ENCODE measurements around the gene FAM131C. TPM values are rescaled to one million over a fixed set of nuclear protein-coding genes. Genes with fewer than 3 reads are reported as not detected.
"Not testable (repeated sequence)": the region's sequence is repeated elsewhere in the genome, so short reads cannot be mapped to it uniquely, and the experiment has no call there.

The FAM131C gene
- total RNA-seq, 2 donors from 2014 or later = not detected

- intact Hi-C loops (cut with DNase I, micrococcal nuclease) = loop anchor here in 1 of 2 donors (10.0 kb wide), 1 partner anchor 246 kb away; the partner anchor contains the start of gene UQCRHL
- ATAC-seq (no peak), DNase-seq (no peak)
These were observed 22.4 kb downstream of the FAM131C start for GRCh38 chr1:16051039-16051438.

- intact Hi-C loops (cut with DNase I, micrococcal nuclease) = loop anchor here in 1 of 2 donors (10.0 kb wide), 1 partner anchor 246 kb away; the partner anchor contains the start of gene UQCRHL
- ATAC-seq (no peak), DNase-seq (no peak)
These were observed 23.1 kb downstream of the FAM131C start for GRCh38 chr1:16050328-16050727.

- ATAC-seq (peak; percentile 64), DNase-seq (peak; percentile 50 to 60)
- intact Hi-C loops (cut with DNase I, micrococcal nuclease) = no loop called here
These were observed 24.8 kb downstream of the FAM131C start for GRCh38 chr1:16048573-16049189.

- ATAC-seq (no peak), DNase-seq (no peak)
- intact Hi-C loops (cut with DNase I, micrococcal nuclease) = no loop called here
These were observed 25.5 kb downstream of the FAM131C start for GRCh38 chr1:16047791-16048475.

GRCh38 chr1:16046842-16047241, 26.6 kb downstream of the FAM131C start:
- no peak for ATAC-seq
- DNase-seq = no peak
- intact Hi-C loops (cut with DNase I, micrococcal nuclease) = no loop called here

GRCh38 chr1:16043950-16044349, 29.5 kb downstream of the FAM131C start:
- intact Hi-C loops (cut with DNase I, micrococcal nuclease) = no loop called here
- DNase-seq = no peak
- no peak for ATAC-seq

- ATAC-seq (peak; percentile 86), DNase-seq (peak; percentile 42 to 43)
- intact Hi-C loops (cut with DNase I, micrococcal nuclease) = no loop called here
These were observed 29.9 kb downstream of the FAM131C start, which contains the start of gene CLCNKB for GRCh38 chr1:16043521-16043920. Gene CLCNKB, plus strand, starts transcription at chr1:16043782. Its CDS starts 711 bp downstream, at chr1:16044493.

GRCh38 chr1:16042654-16043053, 30.8 kb downstream of the FAM131C start:
- DNase-seq; intact Hi-C loops (cut with DNase I, micrococcal nuclease); ATAC-seq: not testable (repeated sequence)

- DNase-seq (no peak), ATAC-seq (no peak)
- intact Hi-C loops (cut with DNase I, micrococcal nuclease) = no loop called here
These were observed 31.4 kb downstream of the FAM131C start for GRCh38 chr1:16042096-16042495.

GRCh38 chr1:16041200-16041599, 32.3 kb downstream of the FAM131C start:
- ATAC-seq = no peak
- no peak for DNase-seq
- intact Hi-C loops (cut with DNase I, micrococcal nuclease) = no loop called here

GRCh38 chr1:16039871-16040270, 33.6 kb downstream of the FAM131C start:
- intact Hi-C loops (cut with DNase I, micrococcal nuclease); DNase-seq; ATAC-seq: not testable (repeated sequence)

GRCh38 chr1:16038620-16038912, 34.9 kb downstream of the FAM131C start:
- intact Hi-C loops (cut with DNase I, micrococcal nuclease) = no loop called here
- peak; percentile 23 for ATAC-seq
- no peak for DNase-seq

- ATAC-seq; intact Hi-C loops (cut with DNase I, micrococcal nuclease); DNase-seq: not testable (repeated sequence)
These were observed 37.0 kb downstream of the FAM131C start for GRCh38 chr1:16036461-16036860.

GRCh38 chr1:16033103-16033632, 40.3 kb downstream of the FAM131C start:
- DNase-seq; ATAC-seq; intact Hi-C loops (cut with DNase I, micrococcal nuclease): not testable (repeated sequence)

GRCh38 chr1:16032388-16033102, 40.9 kb downstream of the FAM131C start:
- intact Hi-C loops (cut with DNase I, micrococcal nuclease) = no loop called here

GRCh38 chr1:16031551-16031950, 41.9 kb downstream of the FAM131C start:
- intact Hi-C loops (cut with DNase I, micrococcal nuclease) = no loop called here
- ATAC-seq (no peak), DNase-seq (no peak)

More at GRCh38 chr1:16032388-16033102, 40.9 kb downstream of the FAM131C start:
- ATAC-seq = peak; percentile 97
- peak; percentile 78 to 81 for DNase-seq

- intact Hi-C loops (cut with DNase I, micrococcal nuclease) = no loop called here
- ATAC-seq = no peak
- no peak for DNase-seq
These were observed 44.2 kb downstream of the FAM131C start for GRCh38 chr1:16029288-16029687.

GRCh38 chr1:16029003-16029268, 44.5 kb downstream of the FAM131C start:
- intact Hi-C loops (cut with DNase I, micrococcal nuclease); DNase-seq; ATAC-seq: not testable (repeated sequence)

GRCh38 chr1:16028237-16029002, 45.0 kb downstream of the FAM131C start:
- DNase-seq (no peak), ATAC-seq (no peak)
- intact Hi-C loops (cut with DNase I, micrococcal nuclease) = no loop called here
